Thyroid gland (tissue), 4 donors: ENCODE measurements around the gene DNAH14.
"Not testable (repeated sequence)": the region's sequence is repeated elsewhere in the genome, so short reads cannot be mapped to it uniquely, and the experiment has no call there.

ENCODE experiments used
- CTCF ChIP-seq, 6 experiments: fragments of 200-600 bp in 3 of 6; fragments of 450-650 bp in 3 of 6; sonication (generic) in 3 of 6; IDR thresholded peaks; one replicate each; pipeline ENCODE4 v1.5.1; 2016 to 2019; ENCODE audit warnings: antibody characterized with exemption in 6 of 6, mild to moderate bottlenecking in 2 of 6, inconsistent platforms in 1 of 6, moderate library complexity in 1 of 6
- POLR2A ChIP-seq, 2 donors: fragments of 450-650 bp; IDR thresholded peaks; one replicate each; pipeline ENCODE4 v1.6.1; 2017; ENCODE audit warnings: antibody characterized with exemption in 2 of 2, mild to moderate bottlenecking in 2 of 2, moderate library complexity in 1 of 2

GRCh38 chr1:225177409-225177808 is 247.9 kb downstream of the DNAH14 start:
- not testable (repeated sequence) for TF ChIP-seq CTCF, POLR2A (IDR thresholded peaks at IDR 0.05)
